CD1c-positive myeloid dendritic cell (primary cell): ENCODE measurements around the gene LIMA1.
"Not testable (repeated sequence)": the region's sequence is repeated elsewhere in the genome, so short reads cannot be mapped to it uniquely, and the experiment has no call there.

Experiments used
- DNase-seq: peaks from one replicate; pipeline ENCODE4 v3.0.0-alpha.2; 2016; ENCODE audit errors: extremely low spot score

Gene LIMA1

GRCh38 chr12:50219001-50219400 is 64.3 kb downstream of the LIMA1 start:
- not testable (repeated sequence) for DNase-seq

GRCh38 chr12:50218386-50218785 is 64.9 kb downstream of the LIMA1 start:
- no peak for DNase-seq

GRCh38 chr12:50217202-50217601 is 66.1 kb downstream of the LIMA1 start:
- DNase-seq: no peak

GRCh38 chr12:50215033-50215432 is 68.3 kb downstream of the LIMA1 start:
- no peak for DNase-seq

- no peak for DNase-seq
Observed at GRCh38 chr12:50214018-50214417, 69.3 kb downstream of the LIMA1 start.

GRCh38 chr12:50213439-50213838 is 69.9 kb downstream of the LIMA1 start:
- no peak for DNase-seq

GRCh38 chr12:50212071-50212467 is 71.3 kb downstream of the LIMA1 start:
- DNase-seq: no peak

- DNase-seq: no peak
Observed at GRCh38 chr12:50211392-50212070, 71.8 kb downstream of the LIMA1 start.

- DNase-seq: no peak
Observed at GRCh38 chr12:50207424-50207823, 75.9 kb downstream of the LIMA1 start.

- no peak for DNase-seq
Observed at GRCh38 chr12:50205648-50206047, 77.7 kb downstream of the LIMA1 start.

- no peak for DNase-seq
Observed at GRCh38 chr12:50203691-50204090, 79.6 kb downstream of the LIMA1 start.

GRCh38 chr12:50201987-50202521 is 81.3 kb downstream of the LIMA1 start:
- no peak for DNase-seq

GRCh38 chr12:50200552-50201273 is 82.6 kb downstream of the LIMA1 start:
- no peak for DNase-seq

- no peak for DNase-seq
Observed at GRCh38 chr12:50198829-50199228, 84.5 kb downstream of the LIMA1 start.

GRCh38 chr12:50197297-50197727 is 86.0 kb downstream of the LIMA1 start:
- DNase-seq: no peak

- no peak for DNase-seq
Observed at GRCh38 chr12:50196537-50196936, 86.8 kb downstream of the LIMA1 start.

GRCh38 chr12:50195832-50196231 is 87.5 kb downstream of the LIMA1 start:
- DNase-seq: no peak

GRCh38 chr12:50192908-50193307 is 90.4 kb downstream of the LIMA1 start:
- DNase-seq: no peak

- DNase-seq: no peak
Observed at GRCh38 chr12:50192236-50192635, 91.1 kb downstream of the LIMA1 start.

GRCh38 chr12:50190859-50191258 is 92.5 kb downstream of the LIMA1 start:
- DNase-seq: no peak

GRCh38 chr12:50188875-50189575 is 94.3 kb downstream of the LIMA1 start:
- DNase-seq: no peak

- no peak for DNase-seq
Observed at GRCh38 chr12:50188241-50188781, 95.0 kb downstream of the LIMA1 start.
